MCF 10A (cell line): ENCODE results near the gene NR3C1. TPM values are rescaled to one million over a fixed set of nuclear protein-coding genes. Genes with fewer than 3 reads are reported as not detected.

Source experiments
- BruUV-seq: library from RNA; stranded (reverse); fragments of 400-500 nt; replicated peaks from 2 replicates; lab custom pipeline; 2021; lab: Mats Ljungman, UMichigan
- CTCF ChIA-PET: fragments of 300-600 bp; sonication (Branson Sonifier 250); formaldehyde crosslinking; extraction: SDS; loops from one replicate; lab custom pipeline; 2021; ENCODE audit warnings: antibody characterized with exemption, inconsistent platforms; lab: Yijun Ruan, JAX
- POLR2A ChIA-PET: fragments of 300-600, 350-650 bp; sonication (Branson Sonifier 250); formaldehyde crosslinking; extraction: SDS; loops from one replicate; lab custom pipeline; 2020; ENCODE audit warnings: antibody characterized with exemption, inconsistent platforms; lab: Yijun Ruan, JAX
- DNase-seq: peaks from one replicate; pipeline ENCODE4 v3.0.0-alpha.2; 2018; ENCODE audit not compliant: unreplicated experiment
- H3K27ac Mint-ChIP-seq: one replicate; pipeline ENCODE4 v1.8.0; 2022; ENCODE audit warnings: mild to moderate bottlenecking, low read depth, mixed read lengths; ENCODE audit not compliant: unreplicated experiment
- H3K27me3 Mint-ChIP-seq: one replicate; pipeline ENCODE4 v1.8.0; 2022; ENCODE audit warnings: mixed read lengths; ENCODE audit not compliant: insufficient read depth, unreplicated experiment
- H3K36me3 Mint-ChIP-seq: one replicate; pipeline ENCODE4 v1.8.0; 2022; ENCODE audit warnings: mild to moderate bottlenecking, moderate library complexity, mixed read lengths; ENCODE audit not compliant: insufficient read depth, unreplicated experiment
- H3K4me1 Mint-ChIP-seq: one replicate; pipeline ENCODE4 v1.8.0; 2022; ENCODE audit warnings: mixed read lengths; ENCODE audit not compliant: insufficient read depth, unreplicated experiment
- H3K4me3 Mint-ChIP-seq: one replicate; pipeline ENCODE4 v1.8.0; 2022; ENCODE audit warnings: mild to moderate bottlenecking, moderate library complexity, mixed read lengths; ENCODE audit not compliant: unreplicated experiment
- H3K9me3 Mint-ChIP-seq: one replicate; pipeline ENCODE4 v1.8.0; 2022; ENCODE audit warnings: mixed read lengths; ENCODE audit not compliant: unreplicated experiment
- intact Hi-C: fragments of 100-400 bp; cut with micrococcal nuclease; formaldehyde crosslinking; loops from 2 replicates; pipeline ENCODE4 v1.14.1; 2022
- total RNA-seq: library from RNA; stranded (reverse); gene quantifications from 2 replicates; pipeline ENCODE4 v1.2.3, GENCODE V29; 2022
- TF ChIP-seq, protein P1 (sequence below): fragments of 200-600 bp; IDR thresholded peaks from one replicate; pipeline ENCODE4 v1.8.0; 2022; ENCODE audit warnings: antibody characterized with exemption, mild to moderate bottlenecking; ENCODE audit not compliant: unreplicated experiment

NR3C1 gene
- total RNA-seq, 1 experiment from 2014 or later: 92.9 TPM

DNA sequence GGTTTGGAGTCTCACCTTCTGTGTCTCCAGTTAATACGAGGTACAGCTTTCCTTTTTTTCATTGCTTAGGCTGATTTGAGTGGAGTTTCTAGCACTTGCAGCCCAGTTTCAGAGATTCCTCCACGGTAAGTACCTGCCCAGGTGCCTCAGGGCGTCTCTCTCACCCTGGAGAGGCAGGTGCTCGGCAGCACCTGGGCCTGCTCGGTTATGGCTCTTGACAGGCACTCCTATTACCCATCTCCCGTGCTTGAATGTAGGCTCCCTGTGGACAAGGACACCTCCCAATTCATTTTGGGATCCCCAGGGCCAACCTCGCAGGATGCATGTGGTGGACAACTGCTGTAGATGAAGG lies 144.3 kb downstream of the NR3C1 start:
- TF ChIP-seq, protein P1, sequence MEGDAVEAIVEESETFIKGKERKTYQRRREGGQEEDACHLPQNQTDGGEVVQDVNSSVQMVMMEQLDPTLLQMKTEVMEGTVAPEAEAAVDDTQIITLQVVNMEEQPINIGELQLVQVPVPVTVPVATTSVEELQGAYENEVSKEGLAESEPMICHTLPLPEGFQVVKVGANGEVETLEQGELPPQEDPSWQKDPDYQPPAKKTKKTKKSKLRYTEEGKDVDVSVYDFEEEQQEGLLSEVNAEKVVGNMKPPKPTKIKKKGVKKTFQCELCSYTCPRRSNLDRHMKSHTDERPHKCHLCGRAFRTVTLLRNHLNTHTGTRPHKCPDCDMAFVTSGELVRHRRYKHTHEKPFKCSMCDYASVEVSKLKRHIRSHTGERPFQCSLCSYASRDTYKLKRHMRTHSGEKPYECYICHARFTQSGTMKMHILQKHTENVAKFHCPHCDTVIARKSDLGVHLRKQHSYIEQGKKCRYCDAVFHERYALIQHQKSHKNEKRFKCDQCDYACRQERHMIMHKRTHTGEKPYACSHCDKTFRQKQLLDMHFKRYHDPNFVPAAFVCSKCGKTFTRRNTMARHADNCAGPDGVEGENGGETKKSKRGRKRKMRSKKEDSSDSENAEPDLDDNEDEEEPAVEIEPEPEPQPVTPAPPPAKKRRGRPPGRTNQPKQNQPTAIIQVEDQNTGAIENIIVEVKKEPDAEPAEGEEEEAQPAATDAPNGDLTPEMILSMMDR: no peak
- H3K4me3 Mint-ChIP-seq: no peak overlapping the region
- CTCF ChIA-PET: interaction anchor here (1.4 kb wide), 1 partner anchor 9 kb away, joined by 6 read pairs; no protein-coding TSS in a partner anchor
- intact Hi-C loops: no loop called here
- no TSS peak for BruUV-seq
- H3K36me3 Mint-ChIP-seq: no peaks in the 10 kb centered on the region
- POLR2A ChIA-PET: interaction anchor here (0.6 to 1.4 kb wide), 3 partner anchors 11 to 406 kb away, joined by 3 to 5 read pairs (median 3); no protein-coding TSS in a partner anchor
- H3K27me3 Mint-ChIP-seq: no peaks in the 10 kb centered on the region
- no peak for DNase-seq
- H3K27ac Mint-ChIP-seq: no peak overlapping the region
- H3K4me1 Mint-ChIP-seq: peaks cover 35% of the 10 kb centered on the region
- no peaks in the 10 kb centered on the region for H3K9me3 Mint-ChIP-seq

DNA sequence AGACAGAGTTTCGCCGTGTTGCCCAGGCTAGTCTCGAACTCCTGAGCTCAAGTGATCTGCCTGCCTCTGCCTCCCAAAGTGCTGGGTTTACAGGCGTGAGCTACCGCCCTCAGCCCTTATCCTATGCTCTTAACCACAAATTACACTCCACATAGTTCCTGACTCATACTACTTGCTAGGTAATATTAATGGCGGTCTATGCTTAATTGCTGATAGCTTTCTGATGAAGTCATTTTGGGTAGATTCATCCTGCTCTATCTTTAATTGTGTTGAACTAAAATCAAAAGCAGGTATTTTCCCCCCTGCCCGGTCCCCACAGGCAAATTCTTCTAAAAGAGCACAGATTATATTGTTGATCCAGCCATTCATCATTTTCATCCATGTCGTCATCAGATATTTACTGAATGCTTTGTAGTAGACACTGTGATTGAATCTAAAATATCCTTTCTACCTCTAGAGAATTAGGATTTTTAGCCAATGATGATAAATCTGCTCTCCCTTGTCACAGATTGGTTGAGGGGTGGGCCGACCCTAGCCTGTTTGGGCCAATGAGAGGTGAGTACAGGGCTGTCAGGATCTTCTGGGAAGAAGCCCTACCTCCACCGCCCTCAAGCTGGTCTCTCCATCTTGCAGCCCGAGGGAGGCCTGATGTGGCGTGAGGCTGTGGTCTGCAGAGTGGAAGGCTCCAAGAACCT lies 144.8 kb downstream of the NR3C1 start:
- Mint-ChIP-seq H3K27ac (no peak overlapping the region), H3K4me3 (no peak overlapping the region), H3K27me3 (no peaks in the 10 kb centered on the region), H3K4me1 (peaks cover 33% of the 10 kb centered on the region), H3K36me3 (no peaks in the 10 kb centered on the region), H3K9me3 (no peaks in the 10 kb centered on the region)
- CTCF ChIA-PET: interaction anchor here (1.4 kb wide), 1 partner anchor 9 kb away, joined by 6 read pairs; no protein-coding TSS in a partner anchor
- DNase-seq: no peak
- POLR2A ChIA-PET: interaction anchor here (0.6 to 1.4 kb wide), 2 partner anchors 10 to 405 kb away, joined by 3 to 5 read pairs; no protein-coding TSS in a partner anchor
- no TSS peak for BruUV-seq
- intact Hi-C loops: no loop called here
- TF ChIP-seq, protein P1: no peak

DNA sequence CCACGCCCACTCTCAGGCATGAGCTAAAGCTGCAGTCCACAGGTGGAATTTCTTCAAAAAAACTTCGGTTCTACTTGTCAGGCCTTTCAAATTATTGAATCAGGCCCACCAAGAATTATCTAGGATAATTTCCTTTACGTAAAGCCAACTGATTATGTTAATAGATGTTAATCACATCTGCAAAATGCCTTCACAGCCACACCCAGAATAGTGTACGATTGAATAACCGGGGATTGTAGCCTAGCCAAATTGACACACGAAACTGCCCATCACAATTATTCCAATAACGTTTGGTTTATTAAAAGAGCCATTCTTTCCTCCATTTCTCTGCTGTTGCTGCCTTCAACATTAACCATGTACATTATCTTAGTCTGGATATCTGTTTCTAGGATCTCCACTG lies 148.7 kb downstream of the NR3C1 start:
- intact Hi-C loops: no loop called here
- ChIA-PET CTCF (interaction anchor here (0.7 kb wide), 1 partner anchor 103 kb away, joined by 3 read pairs; no protein-coding TSS in a partner anchor), POLR2A (interaction anchor here (0.8 to 1.7 kb wide), 2 partner anchors 78 to 156 kb away, joined by 3 read pairs; no protein-coding TSS in a partner anchor)
- Mint-ChIP-seq H3K36me3 (no peaks in the 10 kb centered on the region), H3K4me1 (peaks cover 13% of the 10 kb centered on the region), H3K4me3 (no peak overlapping the region), H3K27me3 (no peaks in the 10 kb centered on the region), H3K9me3 (no peaks in the 10 kb centered on the region), H3K27ac (no peak overlapping the region)
- no TSS peak for BruUV-seq
- no peak for DNase-seq
- TF ChIP-seq, protein P1: no peak

DNA sequence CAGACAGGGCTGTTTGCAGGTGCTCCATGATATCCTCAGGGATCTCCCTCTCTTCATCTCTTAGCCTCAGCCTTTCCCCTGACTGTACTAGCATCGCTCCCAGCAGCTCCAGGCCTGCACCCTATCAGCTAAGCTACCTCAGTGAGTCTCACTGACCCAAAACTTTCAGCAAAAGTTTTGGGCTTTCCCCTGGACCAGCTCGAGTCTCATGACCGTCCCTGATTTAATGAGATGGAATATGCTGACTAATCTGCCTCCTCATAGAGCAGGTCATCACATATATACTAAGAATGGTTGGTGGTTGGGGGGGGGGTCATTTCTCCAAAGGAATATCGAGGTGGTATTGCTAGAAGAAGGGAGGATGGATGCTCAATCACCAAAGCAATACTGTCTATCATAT lies 151.5 kb downstream of the NR3C1 start:
- intact Hi-C loops: no loop called here
- POLR2A ChIA-PET: interaction anchor here (1.3 kb wide), 1 partner anchor 57 kb away, joined by 5 read pairs; no protein-coding TSS in a partner anchor
- Mint-ChIP-seq H3K4me1 (peaks cover 20% of the 10 kb centered on the region), H3K27ac (no peak overlapping the region), H3K4me3 (no peak overlapping the region), H3K27me3 (no peaks in the 10 kb centered on the region), H3K9me3 (peaks cover 8% of the 10 kb centered on the region), H3K36me3 (no peaks in the 10 kb centered on the region)
- BruUV-seq: no TSS peak
- CTCF ChIA-PET: interaction anchor here (1.0 kb wide), 1 partner anchor 43 kb away, joined by 3 read pairs; no protein-coding TSS in a partner anchor
- DNase-seq: no peak
- TF ChIP-seq, protein P1: no peak
